Coronary artery (tissue), 2 donors: ENCODE measurements around the gene ULBP3.
A peak's percentile ranks its signal among the peaks of the same experiment; 100 is the strongest.
"Not testable (repeated sequence)": the region's sequence is repeated elsewhere in the genome, so short reads cannot be mapped to it uniquely, and the experiment has no call there.

Source experiments
- DNase-seq: peaks from one replicate; pipeline ENCODE4 v3.0.0-alpha.2; 2017; ENCODE audit warnings: low spot score
- H3K27ac ChIP-seq, 2 donors: fragments of 200-600 bp; sonication (generic); one replicate each; pipeline ENCODE4 v1.5.1; 2016 to 2019
- H3K4me3 ChIP-seq: fragments of 200-600 bp; sonication (generic); 2 replicates; pipeline ENCODE4 v1.5.1; 2016; ENCODE audit warnings: mild to moderate bottlenecking, moderate library complexity
- TF ChIP-seq, protein P1 (sequence below): fragments of 200-600 bp; sonication (generic); IDR thresholded peaks from one replicate; pipeline ENCODE4 v1.5.1; 2019; ENCODE audit warnings: antibody characterized with exemption

The ULBP3 gene

DNA sequence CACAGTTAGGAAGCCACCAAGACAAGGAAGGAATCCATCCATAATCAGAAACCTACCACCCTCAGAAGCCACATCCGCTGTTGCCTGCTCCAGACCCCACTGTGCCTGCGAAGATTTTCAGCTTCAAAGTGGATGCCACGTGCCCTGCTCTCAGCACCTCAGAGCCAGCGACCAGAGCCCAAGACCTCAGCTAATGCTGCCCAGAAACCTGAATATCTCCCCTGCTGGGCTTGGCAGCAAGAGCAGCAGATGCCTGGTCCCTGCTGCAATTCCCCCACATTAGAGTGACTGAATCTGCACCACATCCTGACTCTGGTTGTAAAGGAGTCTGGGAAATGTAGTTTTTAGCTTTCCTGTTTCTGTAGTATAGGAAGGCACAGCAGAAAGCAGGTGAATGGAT lies 10.7 kb upstream of the ULBP3 start:
- DNase-seq, result peak; percentile 52
- TF ChIP-seq, protein P1, sequence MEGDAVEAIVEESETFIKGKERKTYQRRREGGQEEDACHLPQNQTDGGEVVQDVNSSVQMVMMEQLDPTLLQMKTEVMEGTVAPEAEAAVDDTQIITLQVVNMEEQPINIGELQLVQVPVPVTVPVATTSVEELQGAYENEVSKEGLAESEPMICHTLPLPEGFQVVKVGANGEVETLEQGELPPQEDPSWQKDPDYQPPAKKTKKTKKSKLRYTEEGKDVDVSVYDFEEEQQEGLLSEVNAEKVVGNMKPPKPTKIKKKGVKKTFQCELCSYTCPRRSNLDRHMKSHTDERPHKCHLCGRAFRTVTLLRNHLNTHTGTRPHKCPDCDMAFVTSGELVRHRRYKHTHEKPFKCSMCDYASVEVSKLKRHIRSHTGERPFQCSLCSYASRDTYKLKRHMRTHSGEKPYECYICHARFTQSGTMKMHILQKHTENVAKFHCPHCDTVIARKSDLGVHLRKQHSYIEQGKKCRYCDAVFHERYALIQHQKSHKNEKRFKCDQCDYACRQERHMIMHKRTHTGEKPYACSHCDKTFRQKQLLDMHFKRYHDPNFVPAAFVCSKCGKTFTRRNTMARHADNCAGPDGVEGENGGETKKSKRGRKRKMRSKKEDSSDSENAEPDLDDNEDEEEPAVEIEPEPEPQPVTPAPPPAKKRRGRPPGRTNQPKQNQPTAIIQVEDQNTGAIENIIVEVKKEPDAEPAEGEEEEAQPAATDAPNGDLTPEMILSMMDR, result no peak
- Histone ChIP-seq H3K27ac (no peak overlapping the region), H3K4me3 (no peak overlapping the region)

DNA sequence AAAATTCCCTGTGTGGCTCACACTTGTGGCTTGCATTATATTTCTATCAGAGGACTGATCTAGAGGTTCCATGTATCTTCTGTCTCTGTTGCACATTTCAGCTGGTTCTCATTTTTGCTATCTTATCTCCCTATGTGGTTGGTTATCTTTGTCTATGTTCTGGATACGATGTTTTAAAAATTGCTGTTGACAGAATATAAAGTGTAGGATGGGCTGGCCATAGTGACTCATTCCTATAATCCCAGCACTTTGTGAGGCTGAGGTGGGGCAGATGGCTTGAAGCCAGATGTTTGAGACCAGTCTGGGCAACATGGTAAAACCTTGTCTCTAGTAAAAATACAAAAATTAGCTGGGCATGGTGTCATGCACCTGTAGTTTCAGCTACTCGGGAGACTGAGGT lies 9.9 kb upstream of the ULBP3 start:
- Histone ChIP-seq H3K4me3 (no peak overlapping the region), H3K27ac (no peak overlapping the region)
- TF ChIP-seq, protein P1, result no peak
- no peak for DNase-seq

DNA sequence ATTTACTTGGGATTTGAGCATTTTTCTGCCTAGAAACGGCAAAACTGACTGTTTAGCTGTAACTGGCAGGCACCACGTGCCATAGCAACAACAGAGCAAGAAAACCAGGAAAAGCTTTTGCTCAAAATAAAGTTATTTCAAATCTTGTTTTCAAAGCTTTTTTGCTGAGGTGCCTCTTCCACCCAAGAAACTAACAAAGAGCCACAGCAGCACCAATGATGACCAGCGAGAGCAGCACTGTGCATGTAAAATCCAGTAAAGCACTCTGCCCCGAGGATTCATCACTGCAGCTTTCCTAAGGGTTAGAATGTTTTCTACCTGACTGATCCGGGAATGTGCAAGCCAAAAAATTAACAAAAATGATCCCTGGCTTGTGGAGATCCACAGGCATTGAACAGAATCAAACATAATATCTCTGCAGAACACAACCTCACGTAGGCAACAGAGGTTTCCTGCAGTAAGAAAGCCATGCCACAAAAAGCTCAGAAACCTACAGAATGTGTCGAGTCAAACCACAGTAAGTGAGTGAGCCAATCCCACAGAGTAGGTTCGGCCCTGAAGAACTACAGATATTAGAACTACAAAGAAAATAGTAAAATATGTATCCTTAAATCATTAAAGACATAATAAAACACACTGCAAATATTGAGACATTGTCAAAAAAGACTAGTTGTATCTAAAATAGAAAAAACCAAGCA lies 7.4 kb upstream of the ULBP3 start:
- TF ChIP-seq, protein P1, result no peak
- DNase-seq, result no peak
- H3K4me3 ChIP-seq, result no peak overlapping the region
- no peak overlapping the region for H3K27ac ChIP-seq

DNA sequence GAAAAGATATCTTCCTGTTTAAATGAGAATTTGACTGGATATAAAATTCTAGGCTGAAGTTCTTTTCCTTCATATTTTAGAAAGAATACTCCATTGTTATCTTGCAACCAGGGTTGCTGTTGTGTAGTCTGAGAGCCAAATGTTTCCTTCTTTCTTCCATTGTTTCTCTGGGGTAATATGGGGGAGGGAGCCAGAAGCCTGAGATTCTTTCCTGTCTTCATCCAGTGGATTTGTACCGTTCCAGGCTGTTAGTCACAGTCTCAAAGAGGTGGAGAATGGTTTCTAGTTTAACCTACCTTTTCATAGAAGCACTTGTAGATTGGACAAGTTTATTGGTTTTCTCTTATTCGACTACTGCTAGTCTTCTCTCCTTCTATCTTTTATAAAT lies 6.1 kb upstream of the ULBP3 start:
- H3K27ac ChIP-seq, result no peak overlapping the region
- no peak for DNase-seq
- H3K4me3 ChIP-seq, result no peak overlapping the region
- TF ChIP-seq, protein P1, result no peak

DNA sequence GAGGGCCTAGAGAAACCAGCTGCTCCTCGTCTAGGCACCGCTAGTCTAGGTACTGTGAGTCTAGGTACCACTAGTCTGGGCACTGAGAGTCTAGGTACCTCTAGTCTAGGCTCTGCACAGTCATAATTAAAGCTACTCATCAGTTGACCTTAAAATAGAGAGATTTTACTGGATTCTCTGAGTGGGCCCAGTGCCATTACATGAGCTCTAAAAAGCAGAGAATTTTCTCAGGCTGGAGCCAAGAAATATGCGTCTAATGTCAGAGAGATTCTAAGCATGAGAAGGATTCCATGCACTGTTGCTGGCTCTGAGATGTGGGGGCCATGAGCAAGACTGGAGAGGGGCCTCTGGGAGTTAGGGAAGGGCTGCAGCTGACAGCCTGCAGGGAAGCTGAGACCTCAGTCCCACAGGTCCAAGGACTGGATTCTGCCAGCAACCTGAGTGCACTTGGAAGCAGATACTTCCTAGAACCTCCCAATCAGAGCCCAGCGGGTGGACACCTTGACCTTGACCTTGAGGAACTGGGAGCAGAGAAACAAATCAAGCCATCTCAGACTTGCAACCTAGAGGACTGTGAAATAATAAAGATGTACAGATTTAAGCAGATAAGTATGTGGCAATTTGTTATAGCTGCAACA lies 5.6 kb upstream of the ULBP3 start:
- not testable (repeated sequence) for H3K27ac ChIP-seq, H3K4me3 ChIP-seq
- peak; percentile 55 for DNase-seq

DNA sequence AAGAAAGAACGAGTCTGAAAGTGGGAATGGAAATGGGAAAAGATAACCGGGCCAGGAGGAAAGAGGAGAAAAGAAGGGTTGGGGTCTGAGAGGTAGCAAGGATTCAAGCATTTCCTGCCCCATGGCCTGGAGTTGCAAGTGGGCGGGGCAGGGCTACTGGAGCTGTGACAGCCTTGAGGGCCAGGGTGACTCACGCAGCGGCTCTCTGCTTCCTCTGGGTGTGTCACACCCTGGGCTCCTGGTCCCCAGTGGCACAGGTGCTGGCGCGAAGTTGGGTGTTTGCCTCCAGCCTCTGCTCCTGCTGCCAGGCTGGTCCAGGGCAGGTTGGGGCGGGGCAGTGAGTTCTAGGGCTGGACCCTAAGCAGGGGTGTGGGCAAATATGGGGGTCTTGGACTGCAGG lies 3.3 kb upstream of the ULBP3 start:
- no peak overlapping the region for H3K27ac ChIP-seq
- TF ChIP-seq, protein P1, result no peak
- DNase-seq, result peak; percentile 62
- H3K4me3 ChIP-seq, result no peak overlapping the region

DNA sequence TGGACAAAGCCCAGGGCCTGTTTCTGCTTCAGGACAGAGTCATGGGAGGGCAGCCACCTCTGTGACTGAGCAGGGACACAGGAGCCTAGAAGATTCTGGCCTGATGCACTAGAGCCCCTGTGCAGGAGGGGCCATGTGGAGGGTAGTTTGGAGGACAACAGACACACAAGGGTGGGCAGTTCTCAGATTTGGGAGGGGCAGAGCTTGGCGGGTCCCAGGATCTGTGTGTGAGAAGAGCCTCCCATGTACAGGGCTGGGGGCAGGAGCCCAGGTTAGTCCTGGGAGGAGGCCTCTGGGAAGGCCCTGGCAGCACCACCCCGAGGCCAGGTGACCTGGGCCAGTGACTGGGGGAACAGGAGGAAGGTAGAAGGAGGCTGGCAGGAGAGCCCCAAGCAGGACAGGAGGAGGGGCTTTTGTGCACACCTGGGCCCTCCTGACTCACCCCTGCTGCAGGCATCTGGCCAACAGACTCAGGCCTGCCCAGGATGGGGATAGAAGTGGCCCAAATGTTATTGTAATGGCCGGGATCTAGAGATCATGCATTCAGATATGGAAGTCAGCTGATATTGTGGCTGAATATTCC lies 1.4 kb upstream of the ULBP3 start:
- TF ChIP-seq, protein P1, result no peak
- H3K4me3 ChIP-seq, result no peak overlapping the region
- peak; percentile 71 for DNase-seq
- H3K27ac ChIP-seq, result no peak overlapping the region
